ENCODE measurements around the gene AFAP1L2. TPM values are rescaled to one million over a fixed set of nuclear protein-coding genes. Genes with fewer than 3 reads are reported as not detected.

The AFAP1L2 gene
- total RNA-seq, 2 experiments from 2014 or later, result 2.3 to 8.6 TPM

GRCh38 chr10:114278140-114278883 is 126.0 kb downstream of the AFAP1L2 start:
- H3K36me3 ChIP-seq (ENCODE audit: insufficient read depth, low read length), result no peaks in the 10 kb centered on the region
- intact Hi-C loops (cut with micrococcal nuclease; ENCODE audit: unreplicated experiment), result no loop called here
- DNase-seq (ENCODE audit: low spot score), result no peak
- BruUV-seq (replicated peaks), result no TSS peak
- H3K4me1 ChIP-seq (ENCODE audit: insufficient read depth, low read length, poor library complexity, severe bottlenecking), result no peaks in the 10 kb centered on the region
- H3K4me2 ChIP-seq (ENCODE audit: low read length), result no peak overlapping the region
- H3K79me2 ChIP-seq (ENCODE audit: insufficient read depth, low read depth, low read length), result no peaks in the 10 kb centered on the region
- H3K9me2 ChIP-seq (ENCODE audit: insufficient read depth, low read length), result no peaks in the 10 kb centered on the region
- POLR2A ChIA-PET, result interaction anchor here (0.5 kb wide), 1 partner anchor 624 kb away, joined by 3 read pairs; no protein-coding TSS in a partner anchor
- H4K20me1 ChIP-seq (ENCODE audit: insufficient read depth, low read length), result no peaks in the 10 kb centered on the region
- H3K9me3 ChIP-seq (ENCODE audit: low read length), result no peaks in the 10 kb centered on the region
- no peak overlapping the region for H3K27ac ChIP-seq (ENCODE audit: low read depth, low read length, poor library complexity, severe bottlenecking)
- no peak overlapping the region for H2AFZ ChIP-seq (ENCODE audit: low read length)
- no peak overlapping the region for H3K4me3 ChIP-seq (ENCODE audit: low read depth, low read length, poor library complexity, severe bottlenecking)
- CTCF ChIA-PET (ENCODE audit: unreplicated experiment), result no interaction called here
- TF ChIP-seq EZH2phosphoT487 (IDR thresholded peaks at IDR 0.05; ENCODE audit: borderline replicate concordance, low read depth, low read length), result no peak
- TF ChIP-seq CTCF (conservative IDR thresholded peaks at IDR 0.05; ENCODE audit: low read length), result no peak

- ChIA-PET CTCF (ENCODE audit: unreplicated experiment) (no interaction called here), POLR2A (interaction anchor here (0.6 kb wide), 1 partner anchor 13 kb away, joined by 3 read pairs; no protein-coding TSS in a partner anchor)
- no peaks in the 10 kb centered on the region for H3K4me1 ChIP-seq (ENCODE audit: insufficient read depth, low read length, poor library complexity, severe bottlenecking)
- H3K4me2 ChIP-seq (ENCODE audit: low read length), result no peak overlapping the region
- no peak overlapping the region for H3K27ac ChIP-seq (ENCODE audit: low read depth, low read length, poor library complexity, severe bottlenecking)
- intact Hi-C loops (cut with micrococcal nuclease; ENCODE audit: unreplicated experiment), result no loop called here
- no peak overlapping the region for H2AFZ ChIP-seq (ENCODE audit: low read length)
- no peaks in the 10 kb centered on the region for H3K9me3 ChIP-seq (ENCODE audit: low read length)
- no peaks in the 10 kb centered on the region for H4K20me1 ChIP-seq (ENCODE audit: insufficient read depth, low read length)
- no TSS peak for BruUV-seq (replicated peaks)
- no peak overlapping the region for H3K4me3 ChIP-seq (ENCODE audit: low read depth, low read length, poor library complexity, severe bottlenecking)
- H3K79me2 ChIP-seq (ENCODE audit: insufficient read depth, low read depth, low read length), result no peaks in the 10 kb centered on the region
- DNase-seq (ENCODE audit: low spot score), result no peak
- no peaks in the 10 kb centered on the region for H3K36me3 ChIP-seq (ENCODE audit: insufficient read depth, low read length)
- TF ChIP-seq CTCF (conservative IDR thresholded peaks at IDR 0.05; ENCODE audit: low read length), result no peak
- TF ChIP-seq EZH2phosphoT487 (IDR thresholded peaks at IDR 0.05; ENCODE audit: borderline replicate concordance, low read depth, low read length), result no peak
- H3K9me2 ChIP-seq (ENCODE audit: insufficient read depth, low read length), result no peaks in the 10 kb centered on the region
Measured at GRCh38 chr10:114276671-114277070, 127.6 kb downstream of the AFAP1L2 start.

- BruUV-seq (replicated peaks), result no TSS peak
- Histone ChIP-seq H3K9me3 (ENCODE audit: low read length) (no peaks in the 10 kb centered on the region), H3K36me3 (ENCODE audit: insufficient read depth, low read length) (no peaks in the 10 kb centered on the region), H2AFZ (ENCODE audit: low read length) (no peak overlapping the region), H3K4me3 (ENCODE audit: low read depth, low read length, poor library complexity, severe bottlenecking) (no peak overlapping the region), H3K4me2 (ENCODE audit: low read length) (no peak overlapping the region), H3K4me1 (ENCODE audit: insufficient read depth, low read length, poor library complexity, severe bottlenecking) (no peaks in the 10 kb centered on the region), H3K27ac (ENCODE audit: low read depth, low read length, poor library complexity, severe bottlenecking) (no peak overlapping the region), H3K79me2 (ENCODE audit: insufficient read depth, low read depth, low read length) (no peaks in the 10 kb centered on the region), H4K20me1 (ENCODE audit: insufficient read depth, low read length) (no peaks in the 10 kb centered on the region), H3K9me2 (ENCODE audit: insufficient read depth, low read length) (no peaks in the 10 kb centered on the region)
- TF ChIP-seq CTCF (conservative IDR thresholded peaks at IDR 0.05; ENCODE audit: low read length) (no peak), EZH2phosphoT487 (IDR thresholded peaks at IDR 0.05; ENCODE audit: borderline replicate concordance, low read depth, low read length) (no peak)
- POLR2A ChIA-PET, result no interaction called here
- DNase-seq (ENCODE audit: low spot score), result no peak
- intact Hi-C loops (cut with micrococcal nuclease; ENCODE audit: unreplicated experiment), result no loop called here
- CTCF ChIA-PET (ENCODE audit: unreplicated experiment), result no interaction called here
Measured at GRCh38 chr10:114276066-114276465, 128.2 kb downstream of the AFAP1L2 start.
